ENCODE results near the gene EEF1E1. TPM values are rescaled to one million over a fixed set of nuclear protein-coding genes. Genes with fewer than 3 reads are reported as not detected.

The EEF1E1 gene
- total RNA-seq (2021) (124 and 147 TPM in 2 replicates), Bru-seq, nascent RNA (percentile 98 among the genes with signal in this experiment), BruChase-seq, experiment 1, labeled RNA remaining after a 2-hour chase (percentile 98 among the genes with signal in this experiment), BruChase-seq, experiment 2, labeled RNA remaining after a 6-hour chase (percentile 98 among the genes with signal in this experiment)
- long read RNA-seq, transcript EEF1E1-204 (4 exons, 591 nt), result minor isoform, 6 of 265 reads
- long read RNA-seq, transcript EEF1E1-205 (3 exons, 654 nt), result minor isoform, 57 of 265 reads
- long read RNA-seq, transcript EEF1E1-201 (4 exons, 1,077 nt), result major isoform, 143 of 265 reads
- long read RNA-seq, partial matches to known transcripts, result 49 of 265 reads
- long read RNA-seq, other reads (novel, unspliced or antisense), result 6 of 265 reads

DNA sequence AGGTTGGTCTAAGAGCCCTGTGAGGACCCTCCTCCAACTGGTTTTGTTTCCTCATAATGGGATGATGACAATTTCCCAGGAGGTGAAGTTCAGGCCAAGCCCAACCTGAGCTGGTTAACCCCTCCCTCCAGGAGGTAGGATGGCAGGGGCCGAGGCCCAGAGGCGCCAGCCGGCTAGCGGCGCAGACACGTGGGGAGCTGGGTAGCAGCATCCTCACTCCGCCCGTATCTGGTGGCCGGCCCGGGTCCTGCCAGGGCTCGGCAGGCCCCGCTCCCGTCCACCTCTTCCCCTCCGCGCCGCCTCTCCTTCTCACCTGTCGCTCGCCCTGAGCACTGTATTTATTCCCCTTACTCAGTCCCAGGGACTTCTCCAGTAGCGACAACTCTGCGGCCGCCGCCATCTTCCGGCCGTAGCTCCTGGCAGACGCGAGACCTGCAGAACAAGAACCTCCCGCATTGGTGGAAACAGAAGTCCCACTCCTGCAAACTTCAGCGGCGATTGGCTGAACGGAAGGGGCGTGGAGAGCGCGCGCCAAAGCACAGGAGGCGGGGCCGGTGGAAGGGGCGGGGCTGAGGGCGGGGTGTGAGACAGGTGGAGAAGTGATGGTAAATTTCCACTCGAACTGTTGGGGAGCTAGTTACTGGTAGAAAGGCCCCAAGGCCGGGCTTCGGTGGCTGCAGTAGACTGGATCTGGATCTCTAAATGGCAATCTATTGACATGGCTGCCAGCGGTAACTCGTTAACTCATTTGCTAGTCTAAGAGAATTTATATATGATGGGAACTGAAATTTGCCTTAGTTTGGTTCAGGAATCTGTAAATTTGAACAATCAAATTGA lies at the start of gene EEF1E1:
Gene EEF1E1 (minus strand): TSS at position 427 of the 837 bp plus-strand sequence. CDS start 27 bp downstream, at position 400.
- TF ChIP-seq EZH2 (IDR thresholded peaks at IDR 0.05; ENCODE audit: borderline replicate concordance, low read depth, low read length, poor library complexity, severe bottlenecking), result no peak
- no peak for TF ChIP-seq CTCF (conservative IDR thresholded peaks at IDR 0.05; ENCODE audit: low read depth, low read length)
- peak within 1 kb of the TSS; percentile 77 for H3K27ac ChIP-seq (ENCODE audit: low read depth, low read length, poor library complexity, severe bottlenecking)
- POLR2A ChIA-PET (ENCODE audit: low non-redundant PET), result interaction anchor here (0.5 to 0.7 kb wide), 2 partner anchors 89 to 713 kb away, joined by 3 read pairs; partner anchors contain the start of gene CAGE1

DNA sequence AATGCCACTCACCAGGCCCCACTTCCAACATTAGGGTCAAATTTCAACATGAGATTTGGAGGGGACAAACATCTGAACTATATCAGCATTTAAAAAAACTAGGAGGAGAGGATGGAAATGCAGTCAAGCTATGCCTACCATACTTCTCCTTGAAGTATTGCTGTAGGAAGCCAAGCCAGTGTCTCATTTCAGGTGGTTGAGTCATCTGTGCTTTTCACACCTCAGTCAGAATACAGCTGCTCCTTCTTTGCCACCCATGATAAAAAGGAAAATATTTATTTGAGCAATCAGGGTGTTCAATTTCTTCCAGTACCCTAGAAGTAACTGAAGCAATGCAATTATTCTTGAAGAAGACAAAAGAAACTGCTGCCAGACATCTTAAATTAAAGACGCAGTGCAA lies 47.0 kb upstream of the EEF1E1 start:
- H3K4me3 ChIP-seq (ENCODE audit: low read depth, low read length, poor library complexity, severe bottlenecking), result no peak overlapping the region
- H3K9me3 ChIP-seq (ENCODE audit: low read depth, low read length, poor library complexity, severe bottlenecking), result no peaks in the 10 kb centered on the region
- ChIA-PET POLR2A (ENCODE audit: low non-redundant PET) (no interaction called here), CTCF (no interaction called here)
- no TSS peak for BruUV-seq (replicated peaks)
- TF ChIP-seq EZH2 (IDR thresholded peaks at IDR 0.05; ENCODE audit: borderline replicate concordance, low read depth, low read length, poor library complexity, severe bottlenecking), result no peak
- no peak for TF ChIP-seq CTCF (conservative IDR thresholded peaks at IDR 0.05; ENCODE audit: low read depth, low read length)
- no peaks in the 10 kb centered on the region for H3K27me3 ChIP-seq (replicated peaks; ENCODE audit: insufficient read depth, low read depth, low read length, poor library complexity)
- intact Hi-C loops (cut with micrococcal nuclease; ENCODE audit: unreplicated experiment), result no loop called here
- DNase-seq (ENCODE audit: low spot score), result no peak
- H3K4me1 ChIP-seq (ENCODE audit: insufficient read depth, low read length, poor library complexity, severe bottlenecking), result no peaks in the 10 kb centered on the region
- no peak overlapping the region for H3K27ac ChIP-seq (ENCODE audit: low read depth, low read length, poor library complexity, severe bottlenecking)
- no peaks in the 10 kb centered on the region for H3K36me3 ChIP-seq (ENCODE audit: insufficient read depth, low read length, poor library complexity, severe bottlenecking)

More for the DNA sequence above, at the start of gene EEF1E1:
- H3K4me1 ChIP-seq (ENCODE audit: insufficient read depth, low read length, poor library complexity, severe bottlenecking), result peaks cover 8% of the 10 kb centered on the region
- peak within 1 kb of the TSS; percentile 87 for H3K4me3 ChIP-seq (ENCODE audit: low read depth, low read length, poor library complexity, severe bottlenecking)
- DNase-seq (ENCODE audit: low spot score), result peak; percentile 98
- intact Hi-C loops (cut with micrococcal nuclease; ENCODE audit: unreplicated experiment), result no loop called here
- H3K9me3 ChIP-seq (ENCODE audit: low read depth, low read length, poor library complexity, severe bottlenecking), result no peaks in the 10 kb centered on the region
- CTCF ChIA-PET, result no interaction called here
- BruUV-seq (replicated peaks), result TSS peak; percentile 45
- H3K36me3 ChIP-seq (ENCODE audit: insufficient read depth, low read length, poor library complexity, severe bottlenecking), result peaks cover 14% of the 10 kb centered on the region
- no peaks in the 10 kb centered on the region for H3K27me3 ChIP-seq (replicated peaks; ENCODE audit: insufficient read depth, low read depth, low read length, poor library complexity)

GRCh38 chr6:8143945-8144344 lies 41.6 kb upstream of the EEF1E1 start:
- no peaks in the 10 kb centered on the region for H3K4me1 ChIP-seq (ENCODE audit: insufficient read depth, low read length, poor library complexity, severe bottlenecking)
- H3K36me3 ChIP-seq (ENCODE audit: insufficient read depth, low read length, poor library complexity, severe bottlenecking), result no peaks in the 10 kb centered on the region
- TF ChIP-seq EZH2 (IDR thresholded peaks at IDR 0.05; ENCODE audit: borderline replicate concordance, low read depth, low read length, poor library complexity, severe bottlenecking), result no peak
- no peak for TF ChIP-seq CTCF (conservative IDR thresholded peaks at IDR 0.05; ENCODE audit: low read depth, low read length)
- no peak overlapping the region for H3K4me3 ChIP-seq (ENCODE audit: low read depth, low read length, poor library complexity, severe bottlenecking)
- BruUV-seq (replicated peaks), result no TSS peak
- no peak for DNase-seq (ENCODE audit: low spot score)
- intact Hi-C loops (cut with micrococcal nuclease; ENCODE audit: unreplicated experiment), result no loop called here
- H3K27me3 ChIP-seq (replicated peaks; ENCODE audit: insufficient read depth, low read depth, low read length, poor library complexity), result no peaks in the 10 kb centered on the region
- POLR2A ChIA-PET (ENCODE audit: low non-redundant PET), result no interaction called here
- no peaks in the 10 kb centered on the region for H3K9me3 ChIP-seq (ENCODE audit: low read depth, low read length, poor library complexity, severe bottlenecking)
- CTCF ChIA-PET, result no interaction called here
- no peak overlapping the region for H3K27ac ChIP-seq (ENCODE audit: low read depth, low read length, poor library complexity, severe bottlenecking)
